SK-N-SH (cell line): Measurements from ENCODE around the gene ZNF576.
"Not testable (repeated sequence)": the region's sequence is repeated elsewhere in the genome, so short reads cannot be mapped to it uniquely, and the experiment has no call there.

Source experiments
- EZH2phosphoT487 ChIP-seq: fragments of 200-600 bp; sonication (generic); IDR thresholded peaks from 2 replicates; pipeline ENCODE4 v1.6.1; 2017; ENCODE audit warnings: low read depth, mixed run types, mild to moderate bottlenecking, antibody characterized with exemption, moderate library complexity, borderline replicate concordance
- JUND ChIP-seq: IDR thresholded peaks from 2 replicates; pipeline ENCODE4 v1.4.0; 2012
- MEF2A ChIP-seq: IDR thresholded peaks from 2 replicates; pipeline ENCODE4 v1.4.0; 2012; ENCODE audit warnings: low read depth, borderline replicate concordance
- MXI1 ChIP-seq: IDR thresholded peaks from 2 replicates; pipeline ENCODE4 v1.6.1; 2012; ENCODE audit warnings: mild to moderate bottlenecking, low read depth, low read length, improper control_type of control experiment
- NFIC ChIP-seq: IDR thresholded peaks from 2 replicates; pipeline ENCODE4 v1.4.0; 2012; ENCODE audit warnings: borderline replicate concordance
- NRF1 ChIP-seq: IDR thresholded peaks from 2 replicates; pipeline ENCODE4 v1.6.1; 2012; ENCODE audit warnings: low read depth, mild to moderate bottlenecking, low read length
- POLR2AphosphoS5 ChIP-seq: IDR thresholded peaks from 2 replicates; pipeline ENCODE4 v1.6.1; 2012; ENCODE audit warnings: low read depth, low read length
- RAD21 ChIP-seq: IDR thresholded peaks from 2 replicates; pipeline ENCODE4 v1.6.1; 2012; ENCODE audit warnings: mild to moderate bottlenecking, low read length
- TEAD4 ChIP-seq: IDR thresholded peaks from 2 replicates; pipeline ENCODE4 v1.4.0; 2012; ENCODE audit warnings: mild to moderate bottlenecking, borderline replicate concordance; ENCODE audit not compliant: insufficient read depth
- TF ChIP-seq, protein P1 (sequence below): fragments of 200-600 bp; sonication (generic); IDR thresholded peaks from 2 replicates; pipeline ENCODE4 v1.6.1; 2017; ENCODE audit warnings: antibody characterized with exemption, mild to moderate bottlenecking, moderate library complexity
- TF ChIP-seq, protein P2 (sequence below): IDR thresholded peaks from 2 replicates; pipeline ENCODE4 v1.4.0; 2012; ENCODE audit warnings: low read depth

- TF ChIP-seq NFIC, POLR2AphosphoS5, EZH2phosphoT487, NRF1, RAD21, JUND, MXI1, TEAD4, MEF2A: not testable (repeated sequence)
- TF ChIP-seq, protein P1, sequence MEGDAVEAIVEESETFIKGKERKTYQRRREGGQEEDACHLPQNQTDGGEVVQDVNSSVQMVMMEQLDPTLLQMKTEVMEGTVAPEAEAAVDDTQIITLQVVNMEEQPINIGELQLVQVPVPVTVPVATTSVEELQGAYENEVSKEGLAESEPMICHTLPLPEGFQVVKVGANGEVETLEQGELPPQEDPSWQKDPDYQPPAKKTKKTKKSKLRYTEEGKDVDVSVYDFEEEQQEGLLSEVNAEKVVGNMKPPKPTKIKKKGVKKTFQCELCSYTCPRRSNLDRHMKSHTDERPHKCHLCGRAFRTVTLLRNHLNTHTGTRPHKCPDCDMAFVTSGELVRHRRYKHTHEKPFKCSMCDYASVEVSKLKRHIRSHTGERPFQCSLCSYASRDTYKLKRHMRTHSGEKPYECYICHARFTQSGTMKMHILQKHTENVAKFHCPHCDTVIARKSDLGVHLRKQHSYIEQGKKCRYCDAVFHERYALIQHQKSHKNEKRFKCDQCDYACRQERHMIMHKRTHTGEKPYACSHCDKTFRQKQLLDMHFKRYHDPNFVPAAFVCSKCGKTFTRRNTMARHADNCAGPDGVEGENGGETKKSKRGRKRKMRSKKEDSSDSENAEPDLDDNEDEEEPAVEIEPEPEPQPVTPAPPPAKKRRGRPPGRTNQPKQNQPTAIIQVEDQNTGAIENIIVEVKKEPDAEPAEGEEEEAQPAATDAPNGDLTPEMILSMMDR: not testable (repeated sequence)
- TF ChIP-seq, protein P2, sequence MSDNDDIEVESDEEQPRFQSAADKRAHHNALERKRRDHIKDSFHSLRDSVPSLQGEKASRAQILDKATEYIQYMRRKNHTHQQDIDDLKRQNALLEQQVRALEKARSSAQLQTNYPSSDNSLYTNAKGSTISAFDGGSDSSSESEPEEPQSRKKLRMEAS: not testable (repeated sequence)
Measured at GRCh38 chr19:43587029-43587428, 9.4 kb upstream of the ZNF576 start.
